ACC112 (cell line): Measurements from ENCODE around the gene TEX19.
"Not testable (repeated sequence)": the region's sequence is repeated elsewhere in the genome, so short reads cannot be mapped to it uniquely, and the experiment has no call there.

ENCODE experiments used
- H2AFZ ChIP-seq: fragments of 200-600 bp; sonication (generic); one replicate; pipeline ENCODE4 v1.6.0; 2017; ENCODE audit warnings: antibody characterized with exemption, low read length; ENCODE audit not compliant: unreplicated experiment
- H3K27ac ChIP-seq: fragments of 200-600 bp; sonication (generic); 2 replicates; pipeline ENCODE4 v1.5.1; 2014; ENCODE audit warnings: low read depth, mild to moderate bottlenecking, antibody characterized with exemption, low read length, moderate library complexity
- H3K27me3 ChIP-seq: fragments of 200-600 bp; sonication (generic); 2 replicates; pipeline ENCODE4 v1.6.1; 2014; ENCODE audit warnings: mild to moderate bottlenecking, antibody characterized with exemption, low read length, moderate library complexity, mixed read lengths; ENCODE audit not compliant: insufficient read depth
- H3K36me3 ChIP-seq: fragments of 200-600 bp; sonication (generic); 2 replicates; pipeline ENCODE4 v1.6.1; 2016; ENCODE audit warnings: mild to moderate bottlenecking, antibody characterized with exemption, low read length, moderate library complexity, mixed read lengths; ENCODE audit not compliant: insufficient read depth
- H3K4me1 ChIP-seq: fragments of 200-600 bp; sonication (generic); one replicate; pipeline ENCODE4 v1.6.1; 2016; ENCODE audit warnings: low read length, mixed read lengths; ENCODE audit not compliant: insufficient read depth, unreplicated experiment, control insufficient read depth
- H3K4me3 ChIP-seq: fragments of 200-600 bp; sonication (generic); 2 replicates; pipeline ENCODE4 v1.5.1; 2014; ENCODE audit warnings: mild to moderate bottlenecking, low read depth, low read length
- H3K79me2 ChIP-seq: fragments of 200-600 bp; sonication (generic); one replicate; pipeline ENCODE4 v1.6.0; 2016; ENCODE audit warnings: low read length; ENCODE audit not compliant: control insufficient read depth, unreplicated experiment, insufficient read depth

The TEX19 gene

GRCh38 chr17:82406131-82406671, 47.2 kb downstream of the TEX19 start:
- Histone ChIP-seq H3K27ac (no peak overlapping the region), H2AFZ (no peak overlapping the region)

DNA sequence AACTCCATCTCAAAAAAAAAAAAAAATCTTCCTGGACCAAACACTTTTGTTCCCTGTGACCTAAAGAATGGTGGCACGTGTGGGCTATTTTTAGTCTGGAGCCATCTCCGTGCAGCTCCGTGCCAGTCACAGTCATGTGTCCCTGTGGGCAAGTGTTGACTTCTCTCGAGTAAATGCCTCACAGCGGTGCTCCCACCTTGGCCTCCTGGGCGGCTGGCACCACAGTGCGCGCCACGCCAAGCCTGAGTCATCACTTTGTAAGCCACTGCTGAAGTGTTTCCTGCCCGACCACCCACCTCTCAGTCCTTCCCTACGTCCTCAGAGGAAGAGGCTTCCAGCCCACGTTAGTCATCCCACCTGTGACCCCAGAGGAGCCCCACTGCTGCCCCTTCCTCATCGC, 48.2 kb downstream of the TEX19 start:
- Histone ChIP-seq H2AFZ (no peak overlapping the region), H3K27me3 (no peaks in the 10 kb centered on the region), H3K27ac (no peak overlapping the region), H3K4me3 (no peak overlapping the region), H3K79me2 (no peaks in the 10 kb centered on the region), H3K36me3 (no peaks in the 10 kb centered on the region), H3K4me1 (peaks cover 5% of the 10 kb centered on the region)

More at GRCh38 chr17:82406131-82406671, 47.2 kb downstream of the TEX19 start:
- no peak overlapping the region for H3K4me3 ChIP-seq
- no peaks in the 10 kb centered on the region for H3K79me2 ChIP-seq
- no peaks in the 10 kb centered on the region for H3K27me3 ChIP-seq
- no peaks in the 10 kb centered on the region for H3K36me3 ChIP-seq
- peaks cover 5% of the 10 kb centered on the region for H3K4me1 ChIP-seq

DNA sequence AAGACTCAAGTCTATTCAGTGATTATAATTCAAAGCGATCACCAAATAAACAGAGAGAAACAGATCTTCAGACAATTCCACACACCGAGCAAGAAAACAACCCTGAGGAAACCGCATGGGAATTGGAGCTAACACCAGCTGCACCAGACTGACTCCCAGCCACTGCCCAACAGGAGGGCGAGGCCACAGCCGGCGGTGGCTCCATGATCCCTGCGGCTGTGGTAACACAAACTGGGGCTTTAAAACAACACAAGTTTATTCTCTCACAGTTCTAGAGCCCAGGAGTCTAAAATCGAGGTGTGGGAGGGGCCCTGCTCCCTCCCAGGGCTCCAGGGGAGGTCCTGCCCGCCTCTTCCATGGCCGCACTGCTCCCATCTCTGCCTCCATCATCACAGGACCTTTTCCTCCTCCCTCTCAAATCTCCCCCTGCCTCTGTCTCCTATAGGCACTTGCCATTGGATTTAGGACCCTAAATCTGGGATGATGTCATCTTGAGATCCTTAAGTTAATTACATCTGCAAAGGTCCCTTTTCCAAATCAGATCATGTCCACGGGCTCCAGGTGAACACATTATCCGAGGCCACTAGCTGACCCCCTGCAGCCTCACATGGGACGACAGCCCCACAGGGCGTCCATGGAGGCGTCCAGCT, 49.4 kb downstream of the TEX19 start:
- no peaks in the 10 kb centered on the region for H3K36me3 ChIP-seq
- H3K79me2 ChIP-seq: no peaks in the 10 kb centered on the region
- no peaks in the 10 kb centered on the region for H3K27me3 ChIP-seq
- H3K4me1 ChIP-seq: peaks cover 5% of the 10 kb centered on the region
- no peak overlapping the region for H3K4me3 ChIP-seq
- H2AFZ ChIP-seq: no peak overlapping the region
- no peak overlapping the region for H3K27ac ChIP-seq

DNA sequence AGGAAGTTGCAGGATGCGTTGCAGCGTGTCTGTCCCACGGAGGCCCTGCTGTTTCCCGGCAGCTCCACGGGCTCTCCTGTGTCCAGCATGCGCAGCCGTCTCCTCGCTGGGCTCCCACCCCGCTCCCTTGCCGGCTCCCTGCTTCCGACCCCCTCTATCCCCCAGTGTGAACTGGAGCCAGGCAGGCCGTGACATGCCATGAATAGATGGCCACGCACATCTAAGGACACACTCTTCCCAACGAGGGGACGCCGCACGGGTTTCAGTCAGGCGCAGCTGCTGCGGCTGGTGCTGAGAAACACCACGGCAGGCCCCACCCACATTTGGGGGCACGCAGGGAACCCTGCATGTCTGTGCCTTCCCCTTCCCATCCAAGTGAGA, 49.9 kb downstream of the TEX19 start:
- Histone ChIP-seq H3K27ac (no peak overlapping the region), H3K79me2 (no peaks in the 10 kb centered on the region), H2AFZ (no peak overlapping the region), H3K4me3 (no peak overlapping the region), H3K4me1 (peaks cover 5% of the 10 kb centered on the region), H3K36me3 (no peaks in the 10 kb centered on the region), H3K27me3 (no peaks in the 10 kb centered on the region)

DNA sequence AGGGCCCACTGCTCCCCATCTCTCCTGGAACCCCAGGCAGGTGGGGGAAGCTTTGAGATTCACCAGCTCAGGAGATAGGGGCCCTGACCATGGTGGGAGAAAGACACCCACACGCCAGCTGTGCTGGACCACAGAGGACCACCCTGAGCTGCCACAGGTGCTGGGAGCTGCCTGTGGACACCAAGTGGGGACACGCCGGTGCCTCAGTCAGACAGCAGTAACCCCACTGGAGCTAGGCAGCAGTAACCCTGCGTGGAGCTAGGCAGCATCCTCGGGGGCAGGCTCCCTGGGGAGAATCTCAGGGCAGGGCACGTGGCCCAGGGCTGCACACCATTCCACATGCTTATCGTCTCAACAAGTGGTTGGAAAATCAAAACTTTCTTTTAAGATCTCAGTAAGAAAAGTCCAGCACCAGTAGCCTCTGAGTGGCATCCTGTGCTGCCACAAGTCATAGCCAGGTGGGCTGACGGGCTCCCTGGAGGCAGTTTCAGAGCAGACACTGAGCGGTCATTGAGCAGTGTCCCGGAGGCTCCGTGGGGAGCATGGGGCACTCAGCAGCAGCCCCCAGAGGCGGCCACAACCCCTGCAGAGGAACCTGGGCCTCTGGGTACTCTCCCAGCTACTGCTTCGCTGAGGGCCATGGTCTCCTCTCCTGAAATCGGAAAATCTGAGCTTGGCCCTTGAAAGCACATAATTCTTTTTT, 51.1 kb downstream of the TEX19 start:
- no peak overlapping the region for H3K4me3 ChIP-seq
- no peak overlapping the region for H2AFZ ChIP-seq
- H3K27ac ChIP-seq: no peak overlapping the region
- no peaks in the 10 kb centered on the region for H3K79me2 ChIP-seq
- H3K36me3 ChIP-seq: no peaks in the 10 kb centered on the region
- H3K27me3 ChIP-seq: no peaks in the 10 kb centered on the region
- peaks cover 5% of the 10 kb centered on the region for H3K4me1 ChIP-seq

DNA sequence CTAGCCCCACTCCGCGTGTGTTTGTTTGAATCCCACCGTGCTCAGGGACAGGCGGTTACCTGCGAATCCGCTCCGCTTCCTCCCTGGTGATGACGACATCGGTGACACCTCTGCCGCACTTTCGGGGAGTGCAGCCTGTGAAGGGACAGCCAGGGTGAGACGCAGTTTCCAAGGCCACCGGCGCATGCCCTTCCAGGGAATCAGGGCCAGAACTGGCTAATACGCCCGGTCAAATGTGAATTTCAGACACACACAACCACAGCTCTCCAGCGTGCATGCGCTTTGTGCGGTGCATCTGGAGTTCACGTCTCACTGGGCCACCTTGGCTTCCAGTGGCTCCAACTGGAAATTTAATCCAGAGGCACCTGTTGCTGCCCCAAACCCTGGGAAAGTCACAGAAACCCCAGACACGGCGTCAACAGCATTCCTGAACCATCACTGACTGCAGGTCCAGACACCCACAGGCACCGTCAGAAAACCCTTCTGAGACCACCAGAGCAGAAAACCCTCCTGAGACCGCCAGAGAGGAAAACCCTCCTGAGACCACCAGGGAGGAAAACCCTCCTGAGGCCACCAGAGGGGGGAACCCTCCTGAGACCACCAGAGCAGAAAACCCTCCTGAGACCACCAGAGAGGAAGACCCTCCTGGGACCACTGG, 52.5 kb downstream of the TEX19 start:
- Histone ChIP-seq H3K79me2 (no peaks in the 10 kb centered on the region), H3K27me3 (no peaks in the 10 kb centered on the region), H3K4me1 (peaks cover 5% of the 10 kb centered on the region), H3K36me3 (no peaks in the 10 kb centered on the region), H3K27ac (no peak overlapping the region), H3K4me3 (no peak overlapping the region), H2AFZ (no peak overlapping the region)

- not testable (repeated sequence) for H3K36me3 ChIP-seq, H3K27me3 ChIP-seq, H3K4me3 ChIP-seq, H2AFZ ChIP-seq, H3K27ac ChIP-seq, H3K4me1 ChIP-seq, H3K79me2 ChIP-seq
Measured at GRCh38 chr17:82412081-82412480, 53.0 kb downstream of the TEX19 start.

GRCh38 chr17:82412535-82413520, 53.8 kb downstream of the TEX19 start:
- Histone ChIP-seq H3K4me3 (no peak overlapping the region), H3K79me2 (no peaks in the 10 kb centered on the region), H3K27ac (no peak overlapping the region), H3K27me3 (no peaks in the 10 kb centered on the region), H3K4me1 (no peaks in the 10 kb centered on the region), H2AFZ (no peak overlapping the region), H3K36me3 (no peaks in the 10 kb centered on the region)
